KOPT-K1 (cell line): Measurements from ENCODE around the gene WDR27.
"Not testable (repeated sequence)": the region's sequence is repeated elsewhere in the genome, so short reads cannot be mapped to it uniquely, and the experiment has no call there.

Experiments
- H3K27ac ChIP-seq: fragments of 200-600 bp; sonication (generic); 2 replicates; pipeline ENCODE4 v1.5.1; 2016; ENCODE audit warnings: antibody characterized with exemption, mild to moderate bottlenecking, low read depth, low read length; ENCODE audit not compliant: poor library complexity, severe bottlenecking
- H3K36me3 ChIP-seq: fragments of 200-600 bp; sonication (generic); 2 replicates; pipeline ENCODE4 v1.5.1; 2017; ENCODE audit warnings: antibody characterized with exemption, mild to moderate bottlenecking, low read length, moderate library complexity; ENCODE audit not compliant: insufficient read depth
- H3K9me3 ChIP-seq: fragments of 200-600 bp; sonication (generic); 2 replicates; pipeline ENCODE4 v1.5.1; 2017; ENCODE audit warnings: antibody characterized with exemption, low read length, mild to moderate bottlenecking; ENCODE audit not compliant: insufficient read depth, poor library complexity, severe bottlenecking

The WDR27 gene

GRCh38 chr6:169542491-169542890 is 159.3 kb downstream of the WDR27 start:
- H3K27ac ChIP-seq, result no peak overlapping the region
- no peaks in the 10 kb centered on the region for H3K36me3 ChIP-seq
- peaks cover under 1% of the 10 kb centered on the region for H3K9me3 ChIP-seq

GRCh38 chr6:169539176-169539897 is 162.5 kb downstream of the WDR27 start:
- H3K36me3 ChIP-seq, result no peaks in the 10 kb centered on the region
- H3K9me3 ChIP-seq, result peaks cover 21% of the 10 kb centered on the region
- no peak overlapping the region for H3K27ac ChIP-seq

GRCh38 chr6:169536446-169537170 is 165.2 kb downstream of the WDR27 start:
- Histone ChIP-seq H3K9me3 (peaks cover 35% of the 10 kb centered on the region), H3K27ac (no peak overlapping the region), H3K36me3 (no peaks in the 10 kb centered on the region)

- Histone ChIP-seq H3K36me3 (no peaks in the 10 kb centered on the region), H3K27ac (no peak overlapping the region), H3K9me3 (peaks cover 35% of the 10 kb centered on the region)
Observed at GRCh38 chr6:169534039-169534421, 167.8 kb downstream of the WDR27 start.

GRCh38 chr6:169533301-169534038 is 168.4 kb downstream of the WDR27 start:
- H3K27ac ChIP-seq, result no peak overlapping the region
- H3K9me3 ChIP-seq, result peaks cover 35% of the 10 kb centered on the region
- no peaks in the 10 kb centered on the region for H3K36me3 ChIP-seq

- H3K36me3 ChIP-seq, result no peaks in the 10 kb centered on the region
- H3K27ac ChIP-seq, result no peak overlapping the region
Observed at GRCh38 chr6:169530752-169531123, 171.1 kb downstream of the WDR27 start.

GRCh38 chr6:169529931-169530751 is 171.7 kb downstream of the WDR27 start:
- no peak overlapping the region for H3K27ac ChIP-seq
- H3K9me3 ChIP-seq, result peaks cover 18% of the 10 kb centered on the region
- H3K36me3 ChIP-seq, result no peaks in the 10 kb centered on the region

More at GRCh38 chr6:169530752-169531123, 171.1 kb downstream of the WDR27 start:
- peaks cover 24% of the 10 kb centered on the region for H3K9me3 ChIP-seq

GRCh38 chr6:169528755-169529154 is 173.1 kb downstream of the WDR27 start:
- Histone ChIP-seq H3K36me3 (no peaks in the 10 kb centered on the region), H3K9me3 (peaks cover 9% of the 10 kb centered on the region), H3K27ac (no peak overlapping the region)

- H3K36me3 ChIP-seq, result no peaks in the 10 kb centered on the region
- H3K27ac ChIP-seq, result no peak overlapping the region
- no peaks in the 10 kb centered on the region for H3K9me3 ChIP-seq
Observed at GRCh38 chr6:169527306-169527705, 174.5 kb downstream of the WDR27 start.

- Histone ChIP-seq H3K36me3 (no peaks in the 10 kb centered on the region), H3K9me3 (peaks cover 22% of the 10 kb centered on the region), H3K27ac (no peak overlapping the region)
Observed at GRCh38 chr6:169521825-169522224, 180.0 kb downstream of the WDR27 start.

GRCh38 chr6:169520104-169520503 is 181.7 kb downstream of the WDR27 start:
- H3K27ac ChIP-seq, result no peak overlapping the region
- H3K9me3 ChIP-seq, result peaks cover 22% of the 10 kb centered on the region
- H3K36me3 ChIP-seq, result no peaks in the 10 kb centered on the region

- H3K9me3 ChIP-seq, result peaks cover 22% of the 10 kb centered on the region
- H3K27ac ChIP-seq, result no peak overlapping the region
- H3K36me3 ChIP-seq, result no peaks in the 10 kb centered on the region
Observed at GRCh38 chr6:169518451-169518850, 183.4 kb downstream of the WDR27 start.

GRCh38 chr6:169513478-169514193 is 188.2 kb downstream of the WDR27 start:
- H3K27ac ChIP-seq, result no peak overlapping the region
- no peaks in the 10 kb centered on the region for H3K36me3 ChIP-seq
- H3K9me3 ChIP-seq, result peaks cover 12% of the 10 kb centered on the region

GRCh38 chr6:169511785-169512184 is 190.0 kb downstream of the WDR27 start:
- not testable (repeated sequence) for H3K36me3 ChIP-seq, H3K9me3 ChIP-seq, H3K27ac ChIP-seq
